Liver (tissue), 9 donors: Measurements from ENCODE around the gene HDLBP. TPM values are rescaled to one million over a fixed set of nuclear protein-coding genes. Genes with fewer than 3 reads are reported as not detected.

Source experiments
- DNase-seq: peaks from one replicate; pipeline ENCODE4 v3.0.0-alpha.2; 2017; ENCODE audit warnings: low spot score
- H3K27ac ChIP-seq, 2 donors: one replicate each; pipeline ENCODE4 v1.7.0; 2013; ENCODE audit warnings: inconsistent platforms in 2 of 2, low read length in 2 of 2, control low read depth in 1 of 2, low read depth in 1 of 2, mild to moderate bottlenecking in 1 of 2
- H3K27me3 ChIP-seq, 4 donors: one replicate each; pipeline versions ENCODE4 v1.6.1 to v1.7.0; 2013; ENCODE audit warnings: low read length in 3 of 4, inconsistent platforms in 1 of 4, mild to moderate bottlenecking in 1 of 4, moderate library complexity in 1 of 4; ENCODE audit not compliant: control insufficient read depth in 4 of 4, insufficient read depth in 4 of 4
- H3K36me3 ChIP-seq, 4 donors: one replicate each; pipeline versions ENCODE4 v1.6.1 to v1.7.0; 2013; ENCODE audit warnings: low read length in 3 of 4, mild to moderate bottlenecking in 3 of 4, low read depth in 1 of 4, moderate library complexity in 1 of 4; ENCODE audit not compliant: control insufficient read depth in 4 of 4, insufficient read depth in 3 of 4
- H3K4me1 ChIP-seq, 4 donors: one replicate each; pipeline versions ENCODE4 v1.6.1 to v1.7.0; 2013; ENCODE audit warnings: low read length in 3 of 4, mild to moderate bottlenecking in 3 of 4, moderate library complexity in 1 of 4; ENCODE audit not compliant: control insufficient read depth in 4 of 4, insufficient read depth in 4 of 4
- H3K4me3 ChIP-seq, 3 donors: one replicate each; pipeline versions ENCODE4 v1.6.1 to v1.7.0; 2013; ENCODE audit warnings: low read length in 3 of 3, control low read depth in 1 of 3, low read depth in 1 of 3, mild to moderate bottlenecking in 1 of 3
- H3K9ac ChIP-seq, 2 donors: one replicate each; pipeline ENCODE4 v1.7.0; 2013; ENCODE audit warnings: low read length in 2 of 2, mild to moderate bottlenecking in 2 of 2, moderate library complexity in 2 of 2, control low read depth in 1 of 2, low read depth in 1 of 2
- H3K9me3 ChIP-seq, 4 donors: one replicate each; pipeline versions ENCODE4 v1.6.1 to v1.7.0; 2013; ENCODE audit warnings: low read length in 3 of 4; ENCODE audit not compliant: control insufficient read depth in 4 of 4
- EGR1 ChIP-seq, 2 donors: IDR thresholded peaks; 2 replicates each; pipeline ENCODE4 v1.6.1; 2016 to 2018; ENCODE audit warnings: antibody characterized with exemption in 2 of 2, low read depth in 2 of 2
- FOXA1 ChIP-seq: IDR thresholded peaks from 2 replicates; pipeline ENCODE4 v1.6.1; 2016; ENCODE audit warnings: antibody characterized with exemption
- FOXA2 ChIP-seq: IDR thresholded peaks from 2 replicates; pipeline ENCODE4 v1.6.1; 2016; ENCODE audit warnings: antibody characterized with exemption
- GABPA ChIP-seq, 2 donors: IDR thresholded peaks in 1 of 2; conservative IDR thresholded peaks in 1 of 2; 2 replicates each; pipeline ENCODE4 v1.6.1; 2016; ENCODE audit warnings: antibody characterized with exemption in 2 of 2, mild to moderate bottlenecking in 1 of 2, moderate library complexity in 1 of 2
- HNF4A ChIP-seq, 2 donors: conservative IDR thresholded peaks; 2 replicates each; pipeline ENCODE4 v1.6.1; 2016; ENCODE audit warnings: antibody characterized with exemption in 2 of 2, mild to moderate bottlenecking in 2 of 2
- HNF4G ChIP-seq: IDR thresholded peaks from 2 replicates; pipeline ENCODE4 v1.6.1; 2016; ENCODE audit warnings: antibody characterized with exemption
- JUND ChIP-seq, 2 donors: IDR thresholded peaks; 2 replicates each; pipeline ENCODE4 v1.6.1; 2016; ENCODE audit warnings: antibody characterized with exemption in 2 of 2
- NR2F2 ChIP-seq: IDR thresholded peaks from 2 replicates; pipeline ENCODE4 v1.6.1; 2016; ENCODE audit warnings: antibody characterized with exemption
- RAD21 ChIP-seq, 2 donors: IDR thresholded peaks; 2 replicates each; pipeline ENCODE4 v1.6.1; 2016; ENCODE audit warnings: antibody characterized with exemption in 2 of 2, mild to moderate bottlenecking in 2 of 2
- RXRA ChIP-seq, 2 donors: IDR thresholded peaks; 2 replicates each; pipeline ENCODE4 v1.6.1; 2017 to 2018; ENCODE audit warnings: antibody characterized with exemption in 2 of 2, mild to moderate bottlenecking in 1 of 2
- SP1 ChIP-seq: IDR thresholded peaks from 2 replicates; pipeline ENCODE4 v1.6.1; 2018; ENCODE audit warnings: antibody characterized with exemption, mild to moderate bottlenecking
- TAF1 ChIP-seq: conservative IDR thresholded peaks from 2 replicates; pipeline ENCODE4 v1.6.1; 2016; ENCODE audit warnings: antibody characterized with exemption, mild to moderate bottlenecking
- YY1 ChIP-seq: IDR thresholded peaks from 2 replicates; pipeline ENCODE4 v1.6.1; 2016; ENCODE audit warnings: antibody characterized with exemption, mild to moderate bottlenecking
- WGBS: extraction: QIAGEN DNeasy Blood & Tissue Kit; methylation state at CpG from one replicate; pipeline ENCODE4 v1.1.7; 2013; 5-methylcytosine and 5-hydroxymethylcytosine counted together
- polyA plus RNA-seq, 2 donors: library from polyadenylated mRNA; stranded (reverse) in 1 of 2; unstranded in 1 of 2; fragments of 200-250 nt in 1 of 2; fragments of >200 nt in 1 of 2; fragmentation: Nextera tagmentation in 1 of 2; extraction: Ambion mirVana in 1 of 2; gene quantifications; one replicate each; pipeline versions ENCODE4 v1.2.1 to v1.2.3, GENCODE V29; 2013 to 2015
- total RNA-seq, 2 donors: library from RNA; depleted of rRNA; stranded (reverse); fragments of >200 nt; gene quantifications; one replicate each; pipeline ENCODE4 v1.2.3, GENCODE V29; 2014
- TF ChIP-seq, protein P1 (sequence below): IDR thresholded peaks from 2 replicates; pipeline ENCODE4 v1.6.1; 2016; ENCODE audit warnings: antibody characterized with exemption, mild to moderate bottlenecking
- TF ChIP-seq, protein P2 (sequence below): IDR thresholded peaks from 2 replicates; pipeline ENCODE4 v1.6.1; 2016; ENCODE audit warnings: antibody characterized with exemption
- TF ChIP-seq, protein P3 (sequence below): fragments of 150-350 bp; IDR thresholded peaks from 2 replicates; pipeline ENCODE4 v1.5.1; 2017; ENCODE audit warnings: improper control_type of control experiment, low read depth, low read length; ENCODE audit not compliant: missing input control
- donor health status: healthy.
- donor health status: healthy.
- donor health status: healthy.
- donor health status: healthy.
- donor health status: healthy.

HDLBP gene
- total and polyA plus RNA-seq, 4 donors, result 219 to 580 (median 258) TPM

DNA sequence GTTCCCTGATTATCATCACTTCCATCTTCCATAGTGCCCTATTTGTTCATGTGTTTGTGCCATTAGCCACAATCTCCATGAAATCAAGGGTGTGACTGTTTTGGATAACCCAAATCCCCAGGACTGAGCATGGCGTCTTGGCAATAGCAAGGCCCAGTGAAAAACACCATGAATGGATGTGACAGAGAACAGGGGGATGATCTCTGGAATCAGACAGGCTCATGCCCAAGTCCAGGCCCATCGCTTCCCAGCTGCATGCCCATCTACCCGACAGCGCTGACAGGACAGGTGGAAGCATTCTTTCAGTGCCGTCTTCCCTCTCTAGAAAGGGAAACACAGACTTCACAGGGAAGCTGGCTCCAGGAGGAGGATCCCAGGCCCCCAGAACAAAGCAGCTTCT, 50.0 kb downstream of the HDLBP start:
- H3K27ac ChIP-seq, result no peak overlapping the region
- DNase-seq, result no peak
- H3K36me3 ChIP-seq, result peaks cover 11 to 64% (median 61%) of the 10 kb centered on the region in 4 donors
- H3K4me3 ChIP-seq, result no peak overlapping the region
- H3K27me3 ChIP-seq, result no peaks in the 10 kb centered on the region
- 97% methylated on average over 5 of the region's 5 CpGs for whole genome bisulfite sequencing
- no peak overlapping the region for H3K9ac ChIP-seq
- no peaks in the 10 kb centered on the region for H3K9me3 ChIP-seq
- peaks cover 6 to 23% (median 17%) of the 10 kb centered on the region in 4 donors for H3K4me1 ChIP-seq
- TF ChIP-seq GABPA (IDR thresholded peaks at IDR 0.05 in 1 of 2, conservative IDR thresholded peaks at IDR 0.05 in 1 of 2) (no peak), EGR1 (IDR thresholded peaks at IDR 0.05; ENCODE audit: low read depth in 2 of 2) (no peak)
- TF ChIP-seq, protein P1, sequence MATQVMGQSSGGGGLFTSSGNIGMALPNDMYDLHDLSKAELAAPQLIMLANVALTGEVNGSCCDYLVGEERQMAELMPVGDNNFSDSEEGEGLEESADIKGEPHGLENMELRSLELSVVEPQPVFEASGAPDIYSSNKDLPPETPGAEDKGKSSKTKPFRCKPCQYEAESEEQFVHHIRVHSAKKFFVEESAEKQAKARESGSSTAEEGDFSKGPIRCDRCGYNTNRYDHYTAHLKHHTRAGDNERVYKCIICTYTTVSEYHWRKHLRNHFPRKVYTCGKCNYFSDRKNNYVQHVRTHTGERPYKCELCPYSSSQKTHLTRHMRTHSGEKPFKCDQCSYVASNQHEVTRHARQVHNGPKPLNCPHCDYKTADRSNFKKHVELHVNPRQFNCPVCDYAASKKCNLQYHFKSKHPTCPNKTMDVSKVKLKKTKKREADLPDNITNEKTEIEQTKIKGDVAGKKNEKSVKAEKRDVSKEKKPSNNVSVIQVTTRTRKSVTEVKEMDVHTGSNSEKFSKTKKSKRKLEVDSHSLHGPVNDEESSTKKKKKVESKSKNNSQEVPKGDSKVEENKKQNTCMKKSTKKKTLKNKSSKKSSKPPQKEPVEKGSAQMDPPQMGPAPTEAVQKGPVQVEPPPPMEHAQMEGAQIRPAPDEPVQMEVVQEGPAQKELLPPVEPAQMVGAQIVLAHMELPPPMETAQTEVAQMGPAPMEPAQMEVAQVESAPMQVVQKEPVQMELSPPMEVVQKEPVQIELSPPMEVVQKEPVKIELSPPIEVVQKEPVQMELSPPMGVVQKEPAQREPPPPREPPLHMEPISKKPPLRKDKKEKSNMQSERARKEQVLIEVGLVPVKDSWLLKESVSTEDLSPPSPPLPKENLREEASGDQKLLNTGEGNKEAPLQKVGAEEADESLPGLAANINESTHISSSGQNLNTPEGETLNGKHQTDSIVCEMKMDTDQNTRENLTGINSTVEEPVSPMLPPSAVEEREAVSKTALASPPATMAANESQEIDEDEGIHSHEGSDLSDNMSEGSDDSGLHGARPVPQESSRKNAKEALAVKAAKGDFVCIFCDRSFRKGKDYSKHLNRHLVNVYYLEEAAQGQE, result no peak

DNA sequence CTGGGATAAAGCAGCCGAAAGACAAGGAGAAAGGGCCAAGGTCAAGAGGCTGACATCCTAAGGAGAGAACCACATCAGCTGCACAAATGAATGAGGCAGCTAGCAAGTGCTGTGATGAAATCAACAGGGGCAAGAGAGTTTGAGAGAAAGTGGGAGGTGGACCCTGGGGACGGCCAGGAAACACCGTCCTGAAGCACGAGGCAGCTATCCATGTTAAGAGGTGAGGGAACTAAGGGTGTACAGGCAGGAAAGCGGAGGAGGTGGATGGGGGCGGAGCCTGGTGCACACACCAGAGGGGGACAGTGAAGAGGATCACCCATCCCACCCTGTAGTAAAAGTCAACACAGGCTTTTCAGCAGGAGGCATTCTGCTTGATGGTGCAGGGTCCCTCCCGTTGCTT, 52.4 kb downstream of the HDLBP start:
- no peak for DNase-seq
- TF ChIP-seq TAF1 (no peak), HNF4G (no peak), HNF4A (conservative IDR thresholded peaks at IDR 0.05) (no peak), RAD21 (IDR thresholded peaks at IDR 0.05) (no peak), GABPA (IDR thresholded peaks at IDR 0.05 in 1 of 2, conservative IDR thresholded peaks at IDR 0.05 in 1 of 2) (no peak), NR2F2 (no peak), FOXA1 (no peak), YY1 (no peak), FOXA2 (no peak), JUND (IDR thresholded peaks at IDR 0.05) (no peak), SP1 (no peak), EGR1 (IDR thresholded peaks at IDR 0.05; ENCODE audit: low read depth in 2 of 2) (no peak), RXRA (IDR thresholded peaks at IDR 0.05) (no peak)
- TF ChIP-seq, protein P1, result no peak
- TF ChIP-seq, protein P2, sequence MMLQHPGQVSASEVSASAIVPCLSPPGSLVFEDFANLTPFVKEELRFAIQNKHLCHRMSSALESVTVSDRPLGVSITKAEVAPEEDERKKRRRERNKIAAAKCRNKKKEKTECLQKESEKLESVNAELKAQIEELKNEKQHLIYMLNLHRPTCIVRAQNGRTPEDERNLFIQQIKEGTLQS, result no peak
- TF ChIP-seq, protein P3, sequence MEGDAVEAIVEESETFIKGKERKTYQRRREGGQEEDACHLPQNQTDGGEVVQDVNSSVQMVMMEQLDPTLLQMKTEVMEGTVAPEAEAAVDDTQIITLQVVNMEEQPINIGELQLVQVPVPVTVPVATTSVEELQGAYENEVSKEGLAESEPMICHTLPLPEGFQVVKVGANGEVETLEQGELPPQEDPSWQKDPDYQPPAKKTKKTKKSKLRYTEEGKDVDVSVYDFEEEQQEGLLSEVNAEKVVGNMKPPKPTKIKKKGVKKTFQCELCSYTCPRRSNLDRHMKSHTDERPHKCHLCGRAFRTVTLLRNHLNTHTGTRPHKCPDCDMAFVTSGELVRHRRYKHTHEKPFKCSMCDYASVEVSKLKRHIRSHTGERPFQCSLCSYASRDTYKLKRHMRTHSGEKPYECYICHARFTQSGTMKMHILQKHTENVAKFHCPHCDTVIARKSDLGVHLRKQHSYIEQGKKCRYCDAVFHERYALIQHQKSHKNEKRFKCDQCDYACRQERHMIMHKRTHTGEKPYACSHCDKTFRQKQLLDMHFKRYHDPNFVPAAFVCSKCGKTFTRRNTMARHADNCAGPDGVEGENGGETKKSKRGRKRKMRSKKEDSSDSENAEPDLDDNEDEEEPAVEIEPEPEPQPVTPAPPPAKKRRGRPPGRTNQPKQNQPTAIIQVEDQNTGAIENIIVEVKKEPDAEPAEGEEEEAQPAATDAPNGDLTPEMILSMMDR, result no peak
- 98% methylated on average over 7 of the region's 7 CpGs for WGBS
- Histone ChIP-seq H3K9me3 (no peaks in the 10 kb centered on the region), H3K27ac (no peak overlapping the region), H3K4me1 (peaks cover 0 to 17% (median 3%) of the 10 kb centered on the region in 4 donors), H3K4me3 (no peak overlapping the region), H3K9ac (no peak overlapping the region), H3K36me3 (peaks cover 11 to 76% (median 74%) of the 10 kb centered on the region in 4 donors), H3K27me3 (no peaks in the 10 kb centered on the region)
